NT2/D1 (cell line): Measurements from ENCODE around the gene IMMP2L.

Experiments used
- DNase-seq: peaks from one replicate; pipeline ENCODE4 v3.0.0-alpha.2; 2011; ENCODE audit warnings: low read depth, low spot score
- H3K27me3 ChIP-seq: 2 replicates; pipeline ENCODE4 v1.6.0; 2011; ENCODE audit warnings: mild to moderate bottlenecking; ENCODE audit not compliant: insufficient read length, insufficient read depth
- H3K36me3 ChIP-seq: 2 replicates; pipeline ENCODE4 v1.6.1; 2011; ENCODE audit warnings: mild to moderate bottlenecking, low read length, mixed read lengths; ENCODE audit not compliant: insufficient read depth, insufficient read length
- H3K4me1 ChIP-seq: 2 replicates; pipeline ENCODE4 v1.5.1; 2011; ENCODE audit not compliant: insufficient read depth, insufficient read length
- H3K4me3 ChIP-seq: 2 replicates; pipeline ENCODE4 v1.5.1; 2011; ENCODE audit warnings: low read depth; ENCODE audit not compliant: insufficient read length
- H3K9ac ChIP-seq: 2 replicates; pipeline ENCODE4 v1.6.0; 2011; ENCODE audit warnings: low read depth; ENCODE audit not compliant: insufficient read length
- H3K9me3 ChIP-seq: 2 replicates; pipeline ENCODE4 v1.5.1; 2011; ENCODE audit warnings: mild to moderate bottlenecking, low read length; ENCODE audit not compliant: insufficient read depth
- SUZ12 ChIP-seq: IDR thresholded peaks from 2 replicates; pipeline ENCODE4 v1.6.1; 2011; ENCODE audit not compliant: insufficient read length, insufficient read depth; ENCODE audit errors: extremely low read depth
- YY1 ChIP-seq: IDR thresholded peaks from 2 replicates; pipeline ENCODE4 v1.6.1; 2011; ENCODE audit not compliant: insufficient read length, insufficient read depth
- ZNF274 ChIP-seq: IDR thresholded peaks from 2 replicates; pipeline ENCODE4 v1.6.1; 2011; ENCODE audit warnings: mild to moderate bottlenecking, low read depth, low read length

Gene IMMP2L

DNA sequence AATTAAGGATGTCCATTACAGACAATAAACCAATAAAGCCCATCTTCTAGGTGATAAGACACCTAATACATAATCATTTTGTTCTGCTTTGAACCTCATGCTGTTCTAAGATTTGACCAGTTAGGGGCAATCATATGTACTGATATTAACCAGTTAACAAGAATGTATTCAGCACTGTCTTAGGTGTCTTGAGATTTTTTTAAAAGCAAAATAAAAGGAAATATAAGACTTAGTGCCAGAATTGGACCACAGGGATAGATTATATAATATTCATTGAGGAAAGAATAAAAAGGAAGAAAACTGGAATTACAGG is 32.0 kb downstream of the IMMP2L start:
- H3K4me1 ChIP-seq: no peaks in the 10 kb centered on the region
- no peak for DNase-seq
- H3K9ac ChIP-seq: no peak overlapping the region
- H3K27me3 ChIP-seq: no peaks in the 10 kb centered on the region
- H3K36me3 ChIP-seq: no peaks in the 10 kb centered on the region
- no peak overlapping the region for H3K4me3 ChIP-seq
- TF ChIP-seq ZNF274 (no peak), YY1 (no peak), SUZ12 (no peak)
- H3K9me3 ChIP-seq: no peaks in the 10 kb centered on the region

DNA sequence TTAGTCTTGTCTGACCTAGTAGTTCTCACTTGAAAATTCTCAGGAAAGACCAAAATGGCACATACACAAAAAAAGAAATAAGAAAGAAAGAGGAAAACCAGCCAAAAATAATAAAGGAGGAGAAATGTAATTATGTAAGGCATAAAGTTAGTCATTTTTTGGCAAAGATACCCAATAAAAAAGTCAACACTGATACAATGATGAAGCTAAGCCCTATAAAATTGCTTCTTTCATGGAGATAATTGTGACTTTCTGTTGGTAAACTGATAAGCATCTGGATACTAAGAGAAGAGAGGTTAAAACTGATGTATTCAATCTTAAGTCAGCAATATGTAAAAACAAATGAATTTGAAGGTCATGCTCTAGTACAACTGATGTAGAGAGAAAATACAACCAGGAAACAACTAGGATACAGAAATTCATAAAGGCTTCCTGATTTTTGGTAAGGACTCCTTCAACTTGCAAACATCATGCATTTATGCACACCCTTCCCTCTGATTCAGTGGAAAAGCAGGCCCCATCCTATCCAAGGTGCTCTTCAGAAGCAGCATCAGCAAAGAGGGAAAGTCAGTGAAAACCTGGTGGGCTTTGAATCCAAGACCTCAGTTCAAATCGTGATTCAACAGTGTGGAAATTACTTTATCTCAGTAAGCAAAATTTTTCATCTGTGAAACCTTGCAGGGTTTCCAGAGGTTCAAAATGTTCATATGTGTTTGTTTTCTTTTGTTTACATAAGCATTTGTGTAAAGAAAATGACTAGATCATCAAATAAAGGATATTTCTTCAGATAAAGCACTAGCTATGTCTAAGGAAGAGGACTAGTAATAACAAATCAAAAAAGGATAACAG is 32.6 kb downstream of the IMMP2L start:
- Histone ChIP-seq H3K36me3 (no peaks in the 10 kb centered on the region), H3K27me3 (no peaks in the 10 kb centered on the region), H3K4me3 (no peak overlapping the region), H3K9ac (no peak overlapping the region), H3K4me1 (no peaks in the 10 kb centered on the region), H3K9me3 (no peaks in the 10 kb centered on the region)
- no peak for DNase-seq
- TF ChIP-seq ZNF274 (no peak), YY1 (no peak), SUZ12 (no peak)

DNA sequence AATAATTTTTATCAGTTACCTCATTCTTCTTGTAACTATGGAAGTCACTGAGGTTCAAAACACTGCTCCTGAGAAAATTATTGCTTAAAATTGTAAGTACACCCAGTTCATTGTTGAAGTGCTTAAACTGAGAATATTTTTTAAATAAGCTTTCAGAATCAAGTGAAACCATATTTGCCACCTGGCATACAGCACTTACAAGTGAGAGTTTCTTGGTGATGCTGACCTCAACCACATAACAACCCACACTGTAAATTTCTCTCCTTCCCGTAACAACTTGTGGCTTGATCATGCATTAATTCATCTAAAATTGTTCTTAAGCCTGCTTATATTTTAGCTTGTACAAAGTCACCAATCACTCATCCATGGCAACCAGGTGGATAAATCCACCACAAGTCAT is 34.0 kb downstream of the IMMP2L start:
- Histone ChIP-seq H3K27me3 (no peaks in the 10 kb centered on the region), H3K36me3 (no peaks in the 10 kb centered on the region), H3K4me3 (no peak overlapping the region), H3K9ac (no peak overlapping the region), H3K4me1 (no peaks in the 10 kb centered on the region), H3K9me3 (no peaks in the 10 kb centered on the region)
- TF ChIP-seq YY1: no peak
- no peak for TF ChIP-seq ZNF274
- TF ChIP-seq SUZ12: no peak
- no peak for DNase-seq

DNA sequence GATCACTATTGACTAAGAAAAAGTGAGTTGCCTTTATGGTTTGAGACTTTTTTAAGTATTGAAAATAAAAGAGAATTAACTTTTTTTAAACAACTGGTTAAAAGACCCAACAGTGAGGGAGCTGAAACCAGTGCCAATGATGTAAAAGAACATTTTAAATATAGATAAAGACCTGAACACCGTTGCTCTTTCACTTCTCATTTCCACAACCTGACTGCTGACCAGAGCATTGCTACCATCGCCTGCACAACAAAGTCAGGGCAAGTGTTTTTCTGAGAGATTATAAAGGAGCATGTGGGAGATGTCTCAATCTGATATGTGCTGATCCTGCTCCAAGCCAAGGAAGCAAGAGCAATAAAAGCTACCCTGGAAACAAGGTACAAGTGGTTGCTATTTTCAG is 34.7 kb downstream of the IMMP2L start:
- no peaks in the 10 kb centered on the region for H3K27me3 ChIP-seq
- no peak for TF ChIP-seq YY1
- no peak for TF ChIP-seq SUZ12
- no peak for TF ChIP-seq ZNF274
- H3K4me3 ChIP-seq: no peak overlapping the region
- no peaks in the 10 kb centered on the region for H3K36me3 ChIP-seq
- no peak overlapping the region for H3K9ac ChIP-seq
- H3K9me3 ChIP-seq: peaks cover 1% of the 10 kb centered on the region; the same call in 1 of the 2 replicates
- DNase-seq: no peak
- no peaks in the 10 kb centered on the region for H3K4me1 ChIP-seq

DNA sequence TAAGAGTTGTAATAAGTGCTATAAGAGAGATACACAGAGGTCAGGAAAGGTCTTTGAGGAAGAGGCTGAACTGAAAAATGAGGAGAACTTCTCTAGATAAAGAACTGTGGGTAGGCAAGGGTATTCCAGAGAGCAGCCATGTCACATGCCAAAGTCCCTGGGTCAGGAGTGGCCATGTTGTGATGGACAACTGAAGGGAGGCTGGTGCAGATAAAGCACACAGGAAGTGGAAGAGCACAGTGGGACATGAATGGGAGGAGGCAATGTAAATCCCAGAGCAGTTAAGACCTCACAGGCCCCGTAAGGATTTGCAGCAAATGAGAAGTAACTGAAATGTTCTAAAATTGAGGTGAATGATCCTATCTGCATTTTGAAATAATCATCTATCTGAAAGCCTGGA is 37.2 kb downstream of the IMMP2L start:
- no peak overlapping the region for H3K4me3 ChIP-seq
- H3K4me1 ChIP-seq: no peaks in the 10 kb centered on the region
- no peaks in the 10 kb centered on the region for H3K36me3 ChIP-seq
- H3K9me3 ChIP-seq: peaks cover 9% of the 10 kb centered on the region; the same call in 1 of the 2 replicates
- no peaks in the 10 kb centered on the region for H3K27me3 ChIP-seq
- DNase-seq: no peak
- no peak overlapping the region for H3K9ac ChIP-seq
- TF ChIP-seq SUZ12 (no peak), ZNF274 (no peak), YY1 (no peak)

DNA sequence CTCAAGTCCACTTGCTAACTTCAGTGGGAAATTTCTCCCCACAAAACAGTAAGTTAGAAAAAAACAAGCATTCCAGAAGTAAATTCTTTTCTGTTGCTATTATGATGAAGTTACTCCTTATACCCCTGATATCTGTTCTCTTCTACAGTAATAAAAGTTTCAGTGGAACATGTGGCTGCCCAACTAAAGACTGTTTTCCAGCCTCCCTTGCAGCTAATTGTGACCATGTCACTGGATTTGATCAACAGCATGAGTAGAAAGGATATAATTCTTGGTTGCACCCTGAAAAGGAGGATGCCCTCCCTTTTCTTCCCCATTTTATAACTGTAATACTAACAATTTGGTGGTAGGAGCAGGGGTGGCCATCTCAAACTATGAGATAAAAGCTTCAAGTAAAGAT is 40.6 kb downstream of the IMMP2L start:
- Histone ChIP-seq H3K27me3 (no peaks in the 10 kb centered on the region), H3K4me1 (no peaks in the 10 kb centered on the region), H3K4me3 (no peak overlapping the region), H3K36me3 (peaks cover 2% of the 10 kb centered on the region), H3K9me3 (peaks cover 9% of the 10 kb centered on the region; the same call in 1 of the 2 replicates), H3K9ac (no peak overlapping the region)
- TF ChIP-seq YY1 (no peak), ZNF274 (no peak), SUZ12 (no peak)
- no peak for DNase-seq

DNA sequence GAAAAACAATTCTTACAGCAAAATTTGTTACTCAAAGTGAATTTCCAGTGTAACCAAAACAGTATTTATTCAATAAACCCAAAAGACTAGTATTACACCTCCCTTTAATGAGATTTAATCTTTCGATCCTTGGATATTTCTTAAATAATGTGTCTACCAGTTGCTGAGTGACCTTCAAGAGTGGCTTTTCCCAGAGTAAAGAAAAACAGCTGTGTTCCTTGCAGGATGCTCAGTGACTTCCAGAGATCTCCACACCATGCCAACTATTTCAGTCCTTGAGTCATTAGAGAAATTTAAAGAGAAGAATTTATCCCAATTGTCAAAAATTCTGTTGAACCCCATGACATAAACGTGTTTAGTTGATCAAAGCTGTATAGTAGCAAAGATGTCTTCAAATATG is 44.0 kb downstream of the IMMP2L start:
- Histone ChIP-seq H3K27me3 (no peaks in the 10 kb centered on the region), H3K4me1 (no peaks in the 10 kb centered on the region), H3K36me3 (peaks cover 2% of the 10 kb centered on the region), H3K9me3 (peaks cover 9% of the 10 kb centered on the region; the same call in 1 of the 2 replicates), H3K9ac (no peak overlapping the region), H3K4me3 (no peak overlapping the region)
- no peak for DNase-seq
- TF ChIP-seq YY1: no peak
- TF ChIP-seq ZNF274: no peak
- no peak for TF ChIP-seq SUZ12

DNA sequence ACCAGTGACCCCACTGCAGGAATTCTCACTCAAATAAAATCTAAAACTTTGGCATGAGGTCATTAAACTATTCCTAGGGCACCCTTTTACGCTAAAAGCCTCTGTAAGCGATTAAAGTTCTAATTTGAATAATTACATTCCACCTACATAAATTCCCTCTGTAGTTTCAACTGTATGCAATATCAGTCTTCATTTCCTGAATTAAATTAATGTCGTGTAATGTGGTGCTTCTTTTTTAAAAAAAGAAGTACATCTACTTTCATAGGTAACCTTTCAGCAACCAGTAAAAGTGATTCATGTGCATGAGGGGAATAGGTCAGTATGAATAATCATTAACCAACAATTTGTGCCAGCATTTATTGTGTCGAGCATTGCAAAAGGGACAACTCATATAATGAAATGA is 44.7 kb downstream of the IMMP2L start:
- no peak for DNase-seq
- peaks cover 2% of the 10 kb centered on the region for H3K36me3 ChIP-seq

More for the DNA sequence above, 44.7 kb downstream of the IMMP2L start:
- Histone ChIP-seq H3K4me3 (no peak overlapping the region), H3K27me3 (no peaks in the 10 kb centered on the region), H3K4me1 (no peaks in the 10 kb centered on the region), H3K9me3 (peaks cover 8% of the 10 kb centered on the region; the same call in 1 of the 2 replicates), H3K9ac (no peak overlapping the region)
- TF ChIP-seq SUZ12 (no peak), YY1 (no peak), ZNF274 (no peak)
